GM19238 (cell line): Measurements from ENCODE around the gene SCUBE2.

Experiments used
- DNase-seq: peaks from one replicate; pipeline ENCODE4 v3.0.0; 2011; ENCODE audit warnings: low spot score; ENCODE audit not compliant: insufficient read length

SCUBE2 gene

GRCh38 chr11:9091044-9091922 lies at the start of gene SCUBE2:
TSS of gene SCUBE2 (minus strand) at chr11:9091599. CDS start at chr11:9091528, 71 bp downstream.
- no peak for DNase-seq

- no peak for DNase-seq
Observed at GRCh38 chr11:9141186-9141585, 49.8 kb upstream of the SCUBE2 start.

GRCh38 chr11:9139628-9140357 lies 48.4 kb upstream of the SCUBE2 start:
- no peak for DNase-seq

- no peak for DNase-seq
Observed at GRCh38 chr11:9138612-9139579, 47.5 kb upstream of the SCUBE2 start.

- no peak for DNase-seq
Observed at GRCh38 chr11:9138133-9138453, 46.7 kb upstream of the SCUBE2 start.

- DNase-seq: peak; percentile 54
Observed at GRCh38 chr11:9137293-9138132, 46.1 kb upstream of the SCUBE2 start.

GRCh38 chr11:9136741-9137140 lies 45.3 kb upstream of the SCUBE2 start:
- DNase-seq: no peak

- DNase-seq: no peak
Observed at GRCh38 chr11:9133956-9134355, 42.6 kb upstream of the SCUBE2 start.

GRCh38 chr11:9132203-9132878 lies 40.9 kb upstream of the SCUBE2 start:
- DNase-seq: no peak

- DNase-seq: no peak
Observed at GRCh38 chr11:9130297-9130696, 38.9 kb upstream of the SCUBE2 start.

- no peak for DNase-seq
Observed at GRCh38 chr11:9126636-9127035, 35.2 kb upstream of the SCUBE2 start.

- no peak for DNase-seq
Observed at GRCh38 chr11:9125185-9125886, 33.9 kb upstream of the SCUBE2 start.

- no peak for DNase-seq
Observed at GRCh38 chr11:9123595-9124304, 32.4 kb upstream of the SCUBE2 start.

- DNase-seq: no peak
Observed at GRCh38 chr11:9121469-9121796, 30.0 kb upstream of the SCUBE2 start.

- DNase-seq: no peak
Observed at GRCh38 chr11:9120664-9121468, 29.5 kb upstream of the SCUBE2 start.

GRCh38 chr11:9118277-9118676 lies 26.9 kb upstream of the SCUBE2 start:
- no peak for DNase-seq

GRCh38 chr11:9112075-9112474 lies 20.7 kb upstream of the SCUBE2 start:
- DNase-seq: no peak
